NCI-H748 (cell line): ENCODE data around the gene PSAP.

Experiments used
- DNase-seq: peaks from one replicate; lab custom pipeline; 2025; ENCODE audit not compliant: unreplicated experiment; lab: John Stamatoyannopoulos, UW

PSAP gene

DNA sequence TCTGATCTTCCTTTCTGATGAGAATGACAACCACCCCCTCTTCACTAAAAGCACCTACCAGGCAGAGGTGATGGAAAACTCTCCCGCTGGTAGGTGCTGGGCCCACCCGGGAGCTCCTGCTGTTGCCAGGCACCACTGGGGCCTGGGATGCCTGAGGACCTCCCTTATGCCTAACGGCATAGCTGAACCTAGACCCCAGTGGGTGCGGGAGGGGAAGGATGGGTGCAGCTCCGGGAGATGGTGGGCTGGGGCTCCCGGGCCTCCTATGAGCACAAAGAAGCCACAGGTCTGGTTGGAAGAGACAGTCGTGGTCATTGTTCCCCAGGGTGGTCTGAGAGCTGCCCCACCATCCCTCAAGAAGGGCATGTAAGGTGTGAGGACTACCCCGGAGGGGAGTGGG is 62.1 kb downstream of the PSAP start:
- no peak for DNase-seq

DNA sequence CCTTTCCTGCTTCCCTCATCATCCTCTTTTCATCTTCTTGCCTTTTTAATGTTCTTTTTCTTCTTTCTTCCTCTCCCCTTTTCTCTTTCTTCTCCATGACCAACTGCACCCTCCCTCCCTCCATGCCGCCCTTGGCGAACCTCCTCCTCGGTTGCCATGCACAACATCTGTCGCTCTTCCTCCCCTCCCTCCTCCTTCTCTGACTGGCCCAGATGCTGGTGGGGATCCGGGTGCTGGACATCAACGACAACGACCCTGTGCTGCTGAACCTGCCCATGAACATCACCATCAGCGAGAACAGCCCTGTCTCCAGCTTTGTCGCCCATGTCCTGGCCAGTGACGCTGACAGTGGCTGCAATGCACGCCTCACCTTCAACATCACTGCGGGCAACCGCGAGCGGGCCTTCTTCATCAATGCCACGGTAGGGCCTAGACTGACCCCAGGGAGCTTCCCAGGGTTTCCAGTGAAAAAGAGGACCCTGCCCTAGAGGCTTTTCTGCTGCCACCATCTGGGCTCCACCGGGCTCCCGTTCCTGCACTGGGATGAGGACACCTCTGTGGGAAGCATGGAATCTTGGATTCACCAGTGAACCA is 66.3 kb downstream of the PSAP start:
- DNase-seq: no peak

DNA sequence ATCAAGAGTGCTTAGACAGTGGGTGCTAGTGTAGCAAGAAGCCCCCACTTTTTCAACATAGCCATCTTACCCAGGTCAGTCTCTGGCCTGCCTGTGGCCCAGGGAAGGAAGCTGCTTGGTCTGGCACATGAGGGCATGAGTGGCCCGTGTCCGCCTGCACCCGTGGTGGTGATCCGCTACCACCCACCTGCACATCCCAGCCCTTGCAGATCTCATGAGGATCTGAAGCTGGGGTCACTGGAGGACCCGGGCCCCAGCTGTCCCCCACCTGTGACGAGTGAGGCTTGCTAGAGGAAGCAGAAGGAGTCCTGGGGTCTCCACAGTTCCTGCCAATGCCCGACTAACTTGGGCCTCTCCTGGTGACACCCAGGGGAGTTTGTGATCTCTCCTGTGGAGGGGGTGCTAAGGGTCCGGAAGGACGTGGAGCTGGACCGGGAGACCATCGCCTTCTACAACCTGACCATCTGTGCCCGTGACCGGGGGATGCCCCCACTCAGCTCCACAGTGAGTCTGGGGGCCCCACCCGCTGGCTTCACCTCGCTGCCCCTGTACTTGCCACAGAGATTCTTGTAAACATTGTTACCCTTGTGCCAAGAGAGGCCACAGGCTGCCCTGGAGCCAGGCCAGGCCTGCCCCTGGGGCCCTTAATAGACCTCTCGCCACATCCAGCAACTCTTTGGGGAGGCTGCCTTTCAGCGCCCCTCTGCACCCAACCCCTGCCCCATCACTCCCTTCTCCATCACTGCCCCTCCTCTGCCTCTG is 67.0 kb downstream of the PSAP start:
- DNase-seq: no peak

DNA sequence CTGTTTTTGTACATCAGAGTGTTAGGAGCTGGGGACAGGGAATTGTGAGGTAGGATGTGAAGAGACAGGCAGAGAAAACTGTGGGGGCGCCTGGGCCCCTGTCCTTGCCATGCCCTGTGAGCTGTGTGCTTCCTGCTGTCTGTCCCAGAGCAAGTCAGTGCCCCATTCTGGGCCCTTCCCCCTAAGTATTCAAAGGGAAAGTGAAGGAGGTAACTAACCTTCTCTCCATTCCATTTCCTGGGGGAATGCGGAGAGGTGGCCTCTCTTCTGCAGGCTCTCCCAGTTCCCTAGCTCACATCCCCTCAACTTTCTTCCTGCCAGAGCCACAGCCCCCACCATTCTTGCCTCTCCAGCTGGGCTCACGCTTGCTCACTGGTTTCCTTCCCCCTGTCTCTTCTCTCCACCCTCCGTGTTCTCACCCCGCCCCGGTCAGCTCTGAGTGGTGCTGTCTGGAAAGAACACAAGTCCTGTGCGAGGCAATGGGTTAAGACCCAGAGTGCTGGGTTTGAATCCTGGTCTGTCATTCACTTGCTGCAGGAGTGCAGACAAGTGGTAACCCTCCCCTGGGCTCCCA is 68.0 kb downstream of the PSAP start:
- no peak for DNase-seq

DNA sequence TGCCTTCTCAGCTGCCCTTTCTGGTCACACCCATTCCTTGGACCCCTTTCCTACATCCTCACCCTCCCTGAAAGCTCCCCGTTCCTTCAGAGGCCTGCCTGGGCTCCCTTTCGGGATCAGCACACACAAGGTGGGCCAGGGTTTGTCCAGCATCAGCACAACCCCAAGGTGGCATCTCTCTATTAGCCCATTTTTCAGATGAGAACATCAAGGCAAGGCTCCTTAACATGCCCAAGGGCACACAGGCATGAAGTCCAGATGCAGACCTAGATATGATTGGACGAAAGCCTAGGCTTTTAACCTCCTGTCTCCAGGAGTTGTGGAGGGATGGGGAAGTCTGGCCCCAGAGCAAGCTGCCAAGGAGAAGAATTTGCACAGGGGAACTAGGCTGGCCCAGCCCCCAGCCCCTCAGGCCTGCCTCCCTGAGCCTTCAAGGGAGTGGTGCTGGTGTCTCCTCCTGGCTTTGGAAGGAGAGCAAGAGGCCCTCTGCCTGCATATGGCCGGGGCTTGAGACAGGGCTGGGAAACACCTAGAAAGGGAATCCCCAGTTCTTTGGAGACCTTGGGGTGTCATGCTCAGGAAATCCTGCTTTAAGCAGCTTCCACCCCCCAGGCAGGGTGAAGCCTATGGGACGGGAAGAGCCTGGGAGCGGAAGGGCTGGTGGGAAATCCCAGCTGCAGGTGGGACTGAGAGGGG is 68.7 kb downstream of the PSAP start:
- no peak for DNase-seq

DNA sequence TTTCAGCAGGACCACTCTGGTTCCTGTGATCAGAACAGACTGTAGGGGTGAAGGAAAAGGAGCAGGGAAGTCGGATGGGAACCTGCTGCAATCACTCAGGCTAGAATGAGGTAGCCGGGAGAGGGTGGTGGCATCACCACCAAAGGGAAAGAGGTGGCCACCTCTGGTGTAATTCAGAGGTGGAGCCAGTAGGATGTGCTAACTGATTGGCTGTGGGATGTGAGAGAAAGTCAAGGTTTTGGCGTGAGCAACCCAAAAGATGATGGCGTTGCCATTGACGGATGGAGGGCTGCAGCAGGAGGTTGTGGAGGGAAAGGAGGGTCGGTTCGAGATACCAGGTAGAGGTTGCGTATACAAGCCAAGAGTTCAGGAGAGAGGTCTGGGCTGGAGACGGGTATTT is 70.3 kb downstream of the PSAP start:
- no peak for DNase-seq

- DNase-seq: no peak
Observed at GRCh38 chr10:71780156-71780555, 70.9 kb downstream of the PSAP start.

GRCh38 chr10:71779641-71780040 is 71.4 kb downstream of the PSAP start:
- no peak for DNase-seq

- no peak for DNase-seq
Observed at GRCh38 chr10:71778071-71778825, 72.8 kb downstream of the PSAP start.

GRCh38 chr10:71777213-71777985 is 73.7 kb downstream of the PSAP start:
- no peak for DNase-seq

DNA sequence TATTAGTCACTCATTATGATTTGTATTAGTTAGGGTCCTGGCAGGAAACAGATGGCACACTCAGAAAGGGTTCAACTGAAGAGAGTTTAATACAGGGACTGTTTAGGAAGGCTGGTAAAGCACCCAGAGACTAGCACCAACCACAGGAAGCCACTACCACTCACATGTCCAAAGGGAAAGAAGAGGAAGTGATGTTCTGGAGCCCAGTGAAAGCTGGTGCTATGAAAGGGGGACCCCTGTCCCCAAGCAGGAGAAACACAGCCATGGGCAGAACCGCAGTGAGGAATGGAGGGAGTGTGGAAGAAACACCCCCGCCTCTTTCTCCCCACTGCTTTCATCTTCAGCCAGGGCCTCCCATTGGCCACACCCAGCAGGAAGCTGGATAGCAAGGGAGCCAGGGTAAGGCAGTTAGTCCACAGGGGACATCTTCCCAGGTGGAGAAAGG is 74.5 kb downstream of the PSAP start:
- no peak for DNase-seq

DNA sequence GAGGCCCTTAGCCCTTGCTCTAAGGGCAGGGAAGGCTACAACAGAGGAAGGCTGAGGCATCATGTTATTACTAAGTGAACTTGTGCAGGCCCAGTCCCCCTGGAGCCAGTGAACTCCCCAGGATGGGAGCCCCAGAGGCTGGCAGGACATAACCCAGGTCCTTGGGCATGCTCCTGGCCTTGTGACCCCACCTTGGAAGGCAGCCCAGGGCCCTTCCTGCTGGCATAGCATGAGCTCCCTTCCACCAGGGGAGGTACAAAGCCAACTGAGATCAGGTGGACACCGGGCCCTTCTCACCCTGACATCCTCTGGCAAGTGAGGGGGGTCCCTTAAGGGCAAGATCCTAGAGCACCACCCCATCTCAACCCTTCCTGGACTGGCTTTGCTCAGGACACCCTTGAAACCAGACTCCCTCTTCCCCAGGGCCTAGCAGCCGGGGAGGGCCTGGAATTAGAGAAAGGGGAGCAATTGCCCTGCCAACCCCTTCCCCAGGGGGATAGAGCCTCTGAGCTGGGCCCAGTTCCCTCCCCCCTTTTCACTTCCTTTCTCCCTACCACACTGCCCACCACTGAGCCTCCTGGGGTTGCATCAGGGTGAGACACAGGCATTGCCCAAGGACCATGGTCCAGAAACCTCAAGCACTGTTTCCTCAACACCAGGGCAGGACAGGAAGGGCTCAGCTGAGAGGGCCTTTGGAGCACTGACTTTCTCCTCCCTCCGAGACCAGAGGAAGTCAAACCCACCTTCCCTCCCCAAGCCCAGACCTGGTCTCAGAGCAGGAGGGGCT is 75.9 kb downstream of the PSAP start:
- DNase-seq: no peak

GRCh38 chr10:71773221-71773971 is 77.7 kb downstream of the PSAP start, which contains the start of gene VSIR:
Gene VSIR, minus strand, starts transcription at chr10:71773520. Its CDS starts 81 bp downstream, at chr10:71773439.
- DNase-seq: peak; percentile 66

DNA sequence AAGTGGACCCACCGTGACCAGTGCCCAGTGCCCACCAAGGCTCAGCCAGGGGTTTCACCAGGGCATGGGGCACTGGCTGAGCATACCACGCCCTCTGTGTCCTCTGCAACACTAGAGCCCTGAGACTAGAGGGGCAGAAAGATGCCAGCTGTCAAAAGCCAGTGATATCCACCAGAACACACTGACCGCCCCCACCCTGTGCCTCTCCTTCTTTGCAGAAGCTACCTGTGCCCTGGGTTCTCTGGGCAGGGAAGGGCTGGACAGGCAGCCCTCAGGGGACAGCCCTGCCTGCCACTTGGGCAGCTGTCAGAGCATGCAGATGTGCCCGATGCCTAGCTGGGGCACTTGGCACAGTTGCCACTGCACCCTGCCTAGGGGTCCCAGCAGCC is 78.2 kb downstream of the PSAP start:
- no peak for DNase-seq

GRCh38 chr10:71771821-71772617 is 79.0 kb downstream of the PSAP start:
- DNase-seq: no peak

DNA sequence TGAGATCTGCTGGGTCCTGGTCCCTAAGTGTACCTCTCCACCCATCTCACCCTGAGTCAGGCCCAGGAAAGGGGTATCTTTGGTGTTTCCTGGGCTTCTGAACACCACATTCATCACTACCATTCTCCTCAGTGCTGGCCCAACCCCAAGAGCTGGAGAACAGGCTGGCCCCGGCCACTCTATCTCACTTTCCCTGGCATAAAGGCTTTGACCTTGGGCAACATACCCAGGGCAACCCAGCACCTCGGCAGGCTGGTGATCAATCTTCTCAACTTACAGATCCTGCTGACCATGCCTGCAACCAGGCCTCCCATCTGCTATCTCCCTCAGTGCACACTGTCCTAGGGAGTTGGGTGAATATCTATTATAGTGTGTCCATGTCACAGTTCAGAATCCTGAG is 79.8 kb downstream of the PSAP start:
- DNase-seq: no peak

DNA sequence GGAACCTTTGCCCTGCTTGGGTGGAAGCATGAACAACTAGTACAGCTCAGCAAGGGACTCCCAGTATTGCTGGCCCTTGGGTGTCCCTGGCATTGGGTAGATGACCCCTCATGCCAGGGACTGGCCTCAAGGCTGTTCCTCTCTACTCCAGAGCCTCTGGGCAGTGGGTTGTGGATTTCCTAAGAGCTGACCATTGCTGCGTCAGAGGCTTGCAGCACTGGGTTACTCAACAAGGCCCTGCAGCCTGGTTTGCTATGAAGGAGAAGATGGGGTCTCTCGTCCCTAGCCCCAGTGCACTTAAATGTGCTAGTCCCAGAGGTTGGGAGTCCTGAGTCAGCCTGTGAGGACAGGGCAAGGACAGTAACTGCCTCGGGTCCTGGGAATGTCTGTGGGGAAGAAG is 80.3 kb downstream of the PSAP start:
- DNase-seq: no peak

GRCh38 chr10:71770255-71770654 is 80.8 kb downstream of the PSAP start:
- DNase-seq: no peak
